ENCODE results near the gene ZER1. TPM values are rescaled to one million over a fixed set of nuclear protein-coding genes. Genes with fewer than 3 reads are reported as not detected.

The ZER1 gene
- total and polyA plus RNA-seq, 2 of the 4 experiments (the other 2 are of a cell fraction): 7.7 to 34.9 TPM

- Histone ChIP-seq H3K18ac (ENCODE audit: low read depth, low read length) (no peak overlapping the region), H4K91ac (ENCODE audit: insufficient read depth, low read depth, low read length) (no peak overlapping the region), H3K4me1 (ENCODE audit: control insufficient read depth, insufficient read depth, low read length) (no peaks in the 10 kb centered on the region), H2AFZ (replicated peaks; ENCODE audit: low read length, poor library complexity) (no peak overlapping the region), H3K27me3 (ENCODE audit: control insufficient read depth, insufficient read depth, low read length) (no peaks in the 10 kb centered on the region), H3K14ac (replicated peaks; ENCODE audit: low read depth, low read length) (no peak overlapping the region), H3K79me1 (ENCODE audit: low read depth in 1 of 2, low read length in 2 of 2) (no peaks in the 10 kb centered on the region), H3K36me3 (ENCODE audit: control insufficient read depth, insufficient read depth, low read length) (peaks cover 26% of the 10 kb centered on the region), H2BK120ac (ENCODE audit: low read depth, low read length) (no peak overlapping the region), H2BK20ac (ENCODE audit: low read depth, low read length) (no peak overlapping the region), H3K4me2 (ENCODE audit: low read depth, low read length) (no peak overlapping the region), H3K9me1 (ENCODE audit: insufficient read depth, low read length) (no peaks in the 10 kb centered on the region), H4K20me1 (ENCODE audit: insufficient read depth, low read length) (no peaks in the 10 kb centered on the region), H4K8ac (ENCODE audit: low read depth in 2 of 2, low read length in 2 of 2) (no peak overlapping the region), H4K5ac (ENCODE audit: low read depth, low read length) (no peak overlapping the region), H3K9ac (ENCODE audit: low read depth, low read length) (no peak overlapping the region), H3K56ac (ENCODE audit: extremely low read depth, insufficient read depth, low read length) (no peak overlapping the region), H2BK15ac (ENCODE audit: low read depth, low read length) (no peak overlapping the region), H3K4ac (ENCODE audit: low read depth, low read length) (no peak overlapping the region), H2AK9ac (replicated peaks; ENCODE audit: low read depth, low read length, poor library complexity) (peak overlapping the region; percentile 68), H3K27ac (ENCODE audit: insufficient read depth, low read length) (no peak overlapping the region), H3K9me3 (ENCODE audit: control insufficient read depth, insufficient read depth, low read length) (no peaks in the 10 kb centered on the region), H2BK5ac (ENCODE audit: low read depth, low read length, poor library complexity, severe bottlenecking) (no peak overlapping the region), H3K23ac (ENCODE audit: low read depth, low read length) (no peak overlapping the region), H3K4me3 (ENCODE audit: insufficient read depth, low read depth, low read length) (no peak overlapping the region), H2AK5ac (ENCODE audit: low read depth, low read length) (no peak overlapping the region)
- DNase-seq (no peak), ATAC-seq (ENCODE audit: low read depth) (no peak)
- BruUV-seq (replicated peaks): no TSS peak
- in situ Hi-C loops (cut with MboI; ENCODE audit: low sequenced_read_pairs): no loop called here
- TF ChIP-seq FOS (IDR thresholded peaks at IDR 0.05; ENCODE audit: low read depth, low read length): no peak
- no peak for TF ChIP-seq MAZ (IDR thresholded peaks at IDR 0.05; ENCODE audit: borderline replicate concordance, low read depth, low read length)
- TF ChIP-seq, protein P1, sequence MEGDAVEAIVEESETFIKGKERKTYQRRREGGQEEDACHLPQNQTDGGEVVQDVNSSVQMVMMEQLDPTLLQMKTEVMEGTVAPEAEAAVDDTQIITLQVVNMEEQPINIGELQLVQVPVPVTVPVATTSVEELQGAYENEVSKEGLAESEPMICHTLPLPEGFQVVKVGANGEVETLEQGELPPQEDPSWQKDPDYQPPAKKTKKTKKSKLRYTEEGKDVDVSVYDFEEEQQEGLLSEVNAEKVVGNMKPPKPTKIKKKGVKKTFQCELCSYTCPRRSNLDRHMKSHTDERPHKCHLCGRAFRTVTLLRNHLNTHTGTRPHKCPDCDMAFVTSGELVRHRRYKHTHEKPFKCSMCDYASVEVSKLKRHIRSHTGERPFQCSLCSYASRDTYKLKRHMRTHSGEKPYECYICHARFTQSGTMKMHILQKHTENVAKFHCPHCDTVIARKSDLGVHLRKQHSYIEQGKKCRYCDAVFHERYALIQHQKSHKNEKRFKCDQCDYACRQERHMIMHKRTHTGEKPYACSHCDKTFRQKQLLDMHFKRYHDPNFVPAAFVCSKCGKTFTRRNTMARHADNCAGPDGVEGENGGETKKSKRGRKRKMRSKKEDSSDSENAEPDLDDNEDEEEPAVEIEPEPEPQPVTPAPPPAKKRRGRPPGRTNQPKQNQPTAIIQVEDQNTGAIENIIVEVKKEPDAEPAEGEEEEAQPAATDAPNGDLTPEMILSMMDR (conservative IDR thresholded peaks at IDR 0.05; ENCODE audit: low read depth, low read length): no peak
- no peak for TF ChIP-seq SMC3 (IDR thresholded peaks at IDR 0.05; ENCODE audit: low read depth, low read length)
- no peak for TF ChIP-seq RFX5 (IDR thresholded peaks at IDR 0.05; ENCODE audit: low read depth, low read length)
- no peak for TF ChIP-seq ELK1 (IDR thresholded peaks at IDR 0.05; ENCODE audit: borderline replicate concordance, low read depth, low read length)
- TF ChIP-seq BHLHE40 (IDR thresholded peaks at IDR 0.05; ENCODE audit: low read depth, low read length): no peak
- TF ChIP-seq POLR2A (IDR thresholded peaks at IDR 0.05; ENCODE audit: low read depth, low read length): no peak
- no peak for TF ChIP-seq RCOR1 (IDR thresholded peaks at IDR 0.05; ENCODE audit: insufficient replicate concordance, low read length)
- no peak for TF ChIP-seq RAD21 (IDR thresholded peaks at IDR 0.05; ENCODE audit: low read length)
- TF ChIP-seq CHD1 (IDR thresholded peaks at IDR 0.05; ENCODE audit: low read depth, low read length): no peak
- TF ChIP-seq MXI1 (IDR thresholded peaks at IDR 0.05; ENCODE audit: borderline replicate concordance, low read depth, low read length): no peak
- TF ChIP-seq MAFK (IDR thresholded peaks at IDR 0.05; ENCODE audit: low read depth, low read length): no peak
- TF ChIP-seq CEBPB (IDR thresholded peaks at IDR 0.05; ENCODE audit: low read depth, low read length): no peak
- TF ChIP-seq NFE2L2 (IDR thresholded peaks at IDR 0.05; ENCODE audit: low read depth, low read length): no peak
- TF ChIP-seq, protein P2, sequence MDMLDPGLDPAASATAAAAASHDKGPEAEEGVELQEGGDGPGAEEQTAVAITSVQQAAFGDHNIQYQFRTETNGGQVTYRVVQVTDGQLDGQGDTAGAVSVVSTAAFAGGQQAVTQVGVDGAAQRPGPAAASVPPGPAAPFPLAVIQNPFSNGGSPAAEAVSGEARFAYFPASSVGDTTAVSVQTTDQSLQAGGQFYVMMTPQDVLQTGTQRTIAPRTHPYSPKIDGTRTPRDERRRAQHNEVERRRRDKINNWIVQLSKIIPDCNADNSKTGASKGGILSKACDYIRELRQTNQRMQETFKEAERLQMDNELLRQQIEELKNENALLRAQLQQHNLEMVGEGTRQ (IDR thresholded peaks at IDR 0.05; ENCODE audit: low read depth, low read length): no peak
- POLR2A ChIA-PET (ENCODE audit: unreplicated experiment): no interaction called here
- intact Hi-C loops (cut with micrococcal nuclease): no loop called here
- CTCF ChIA-PET: no interaction called here
- WGBS, 2 experiments (ENCODE audit: extremely low coverage in 2 of 2, insufficient read length in 1 of 2): 75% methylated on average over 2 of the region's 2 CpGs; no CpG with 5 or more reads in 1 of the 2 experiments
- dilution Hi-C loops (cut with HindIII; ENCODE audit: low sequenced_read_pairs, unreplicated experiment): no loop called here
Observed at GRCh38 chr9:128809831-128810230, 38.1 kb upstream of the ZER1 start.
